Cortex of kidney (tissue), 1 donor: ENCODE measurements around the gene LRRTM4.

Experiments used
- DNase-seq: peaks from one replicate; lab custom pipeline; 2025; lab: John Stamatoyannopoulos, UW

The LRRTM4 gene

DNA sequence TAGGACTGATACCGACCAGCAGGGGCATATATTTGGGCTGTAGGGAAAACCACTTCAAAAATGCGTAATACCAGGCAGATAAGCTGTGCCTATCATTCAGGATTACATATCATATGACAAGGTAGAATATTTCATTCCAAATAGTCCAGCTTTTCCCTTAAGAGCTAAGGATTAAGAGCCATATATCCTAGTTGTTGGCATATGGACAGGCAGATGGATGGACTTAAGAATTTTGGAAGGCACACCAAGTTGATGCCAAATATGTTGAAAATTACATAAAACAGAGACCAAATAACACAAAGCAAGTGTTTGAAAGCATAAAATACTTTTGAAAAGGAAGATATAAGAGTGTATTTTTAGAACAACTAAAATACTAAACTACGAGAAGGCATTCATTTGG is 52.1 kb downstream of the LRRTM4 start:
- no peak for DNase-seq

DNA sequence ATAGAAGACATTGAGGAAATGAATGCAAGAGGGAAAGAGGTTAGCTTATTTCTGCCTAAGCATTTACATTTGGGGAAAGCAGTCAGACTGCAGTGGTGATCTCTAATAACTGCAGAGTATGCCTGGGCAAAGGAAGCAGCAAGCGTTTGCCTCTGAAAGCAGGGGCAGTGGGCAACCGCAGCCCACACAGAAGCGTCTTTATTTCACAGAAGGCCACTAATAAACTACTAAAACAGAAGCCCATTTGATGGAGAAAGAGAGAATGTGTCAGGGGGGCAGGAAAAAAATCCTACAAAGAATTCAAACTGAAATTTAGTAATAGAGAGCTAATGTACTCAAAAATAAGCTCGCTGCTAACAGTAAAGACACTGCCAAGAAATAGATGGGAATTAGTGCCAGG is 53.1 kb downstream of the LRRTM4 start:
- no peak for DNase-seq

DNA sequence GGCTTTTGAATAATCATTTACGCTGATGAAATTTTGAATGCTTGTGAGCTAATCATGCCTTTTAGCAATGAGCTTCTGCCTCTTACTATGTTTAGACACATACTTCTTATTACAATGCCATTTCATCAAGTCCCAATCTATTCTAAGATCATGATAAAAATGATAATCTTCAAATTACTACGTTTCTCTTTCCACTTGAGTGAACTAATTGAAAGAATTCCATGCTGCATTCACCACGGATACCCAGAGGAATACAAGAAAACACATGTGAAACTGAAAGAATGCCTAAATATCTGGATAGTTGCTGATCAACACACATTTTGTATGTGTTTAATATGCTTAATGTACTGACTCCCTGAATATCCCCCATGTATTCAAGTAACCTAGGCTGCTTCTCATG is 62.3 kb downstream of the LRRTM4 start:
- no peak for DNase-seq

GRCh38 chr2:77458216-77458615 is 64.0 kb downstream of the LRRTM4 start:
- no peak for DNase-seq

GRCh38 chr2:77457665-77458064 is 64.5 kb downstream of the LRRTM4 start:
- no peak for DNase-seq

DNA sequence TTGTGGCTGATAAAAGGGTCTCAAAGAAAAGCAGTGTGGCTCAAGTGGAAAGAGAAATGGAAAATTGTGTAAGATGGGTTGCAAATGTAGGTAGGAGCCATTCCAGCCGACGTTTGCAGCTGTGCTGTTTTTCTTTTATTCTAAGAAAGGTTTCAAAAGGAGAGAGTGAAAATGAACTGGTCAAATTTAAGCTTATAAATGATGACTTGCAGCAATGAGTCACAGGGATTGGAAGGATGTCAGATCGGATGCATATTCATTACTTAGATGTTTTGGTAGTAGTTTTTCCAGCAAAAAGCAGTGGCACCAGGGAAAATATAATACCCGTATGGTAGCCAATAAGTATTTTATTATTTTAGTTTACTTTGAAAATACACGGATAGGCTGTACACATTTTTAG is 79.1 kb downstream of the LRRTM4 start:
- DNase-seq: no peak

GRCh38 chr2:77434880-77435279 is 87.3 kb downstream of the LRRTM4 start:
- DNase-seq: no peak

GRCh38 chr2:77428946-77429345 is 93.2 kb downstream of the LRRTM4 start:
- no peak for DNase-seq

DNA sequence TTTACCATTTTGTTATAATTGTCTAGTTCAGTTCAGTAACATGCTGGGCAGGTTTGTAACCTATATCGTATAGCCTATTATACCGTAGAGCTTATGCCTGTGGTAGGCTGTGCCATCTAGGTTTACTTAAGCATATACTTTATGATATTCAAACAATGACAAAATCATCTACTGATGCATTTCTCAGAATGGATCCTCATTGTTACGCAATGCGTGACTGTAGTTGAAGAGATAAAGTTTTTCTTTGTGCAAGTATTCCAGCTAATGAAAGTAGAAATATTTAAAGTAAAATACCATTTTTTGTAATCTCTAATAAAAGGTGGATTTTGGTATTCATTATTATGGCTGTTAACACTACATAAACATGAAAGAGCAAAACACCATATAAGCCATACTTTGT is 100.2 kb downstream of the LRRTM4 start:
- DNase-seq: no peak

DNA sequence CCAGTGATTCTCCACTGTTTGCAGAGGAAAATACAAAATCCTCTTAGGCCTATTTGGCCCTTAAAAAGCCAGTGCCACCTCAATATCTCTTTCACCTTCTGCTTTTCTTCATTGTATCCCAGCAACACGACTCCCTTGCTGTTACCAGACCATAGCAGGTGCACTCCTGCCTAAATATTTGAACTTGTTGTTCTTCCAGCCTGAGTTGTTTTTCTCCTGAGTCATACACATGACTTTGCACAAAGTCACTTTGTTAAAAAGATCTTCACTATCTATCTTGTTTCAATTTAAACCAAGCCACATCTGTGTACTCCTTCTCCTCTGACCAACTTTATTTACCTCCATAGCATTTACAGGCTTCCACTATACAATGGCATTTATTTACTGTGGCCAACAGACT is 103.6 kb downstream of the LRRTM4 start:
- no peak for DNase-seq

DNA sequence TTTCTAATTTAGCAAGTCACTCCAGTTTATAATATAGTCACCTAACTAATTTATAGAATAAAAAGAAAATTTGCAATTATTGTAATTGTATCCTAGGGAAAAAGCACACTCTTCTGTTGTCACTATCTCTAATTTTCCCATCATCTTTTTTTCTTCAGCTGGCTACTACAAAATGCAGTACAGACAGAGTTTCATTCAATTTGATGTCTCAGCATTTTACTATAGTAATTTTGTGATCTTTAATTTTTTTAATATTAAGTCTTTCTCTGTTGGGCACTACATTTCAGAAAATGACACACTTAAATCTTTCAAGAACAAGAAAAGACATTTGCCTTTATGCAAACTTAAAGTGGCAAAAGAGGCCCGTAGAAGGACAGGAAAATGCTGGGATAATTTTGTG is 118.0 kb downstream of the LRRTM4 start:
- DNase-seq: no peak

- no peak for DNase-seq
Observed at GRCh38 chr2:77398970-77399600, 123.1 kb downstream of the LRRTM4 start.

DNA sequence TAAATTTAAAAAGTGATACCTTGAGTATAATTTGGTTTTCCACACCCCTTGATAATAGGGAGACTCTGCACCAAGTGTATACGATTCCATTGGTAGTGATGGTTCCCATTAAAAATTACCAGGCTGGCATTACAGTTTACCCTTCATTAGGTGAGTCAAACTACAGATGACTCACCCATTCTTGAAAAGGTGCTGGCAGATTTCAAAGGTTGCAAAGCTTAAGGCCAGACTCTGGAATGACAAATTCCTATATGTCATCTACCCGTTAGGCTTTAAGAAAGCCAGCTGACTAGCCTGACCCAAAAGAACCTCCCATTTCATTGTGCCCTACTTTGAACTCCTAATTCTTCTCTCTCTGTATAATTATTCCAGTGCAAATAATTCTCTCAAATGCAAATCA is 124.4 kb downstream of the LRRTM4 start:
- DNase-seq: no peak

DNA sequence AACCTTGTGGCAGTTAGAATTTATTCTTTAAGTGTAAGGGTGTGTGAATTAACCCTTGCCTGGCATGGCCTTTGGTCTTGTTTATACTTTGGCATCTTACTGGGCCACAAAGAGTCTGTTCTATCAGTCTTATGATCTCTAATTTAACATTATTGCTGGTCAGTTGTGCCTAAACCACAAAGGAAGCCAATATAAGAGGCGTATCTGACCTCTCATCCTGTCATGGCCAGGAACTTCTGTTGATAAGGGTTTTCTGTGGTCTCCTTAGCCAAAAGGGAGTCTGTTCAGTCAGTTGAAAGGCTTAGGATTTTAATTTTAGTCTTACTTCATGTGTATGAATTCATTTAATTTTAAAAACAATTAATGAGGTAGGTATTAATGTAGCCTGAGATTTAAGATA is 127.2 kb downstream of the LRRTM4 start:
- no peak for DNase-seq

GRCh38 chr2:77391119-77391518 is 131.1 kb downstream of the LRRTM4 start:
- no peak for DNase-seq

DNA sequence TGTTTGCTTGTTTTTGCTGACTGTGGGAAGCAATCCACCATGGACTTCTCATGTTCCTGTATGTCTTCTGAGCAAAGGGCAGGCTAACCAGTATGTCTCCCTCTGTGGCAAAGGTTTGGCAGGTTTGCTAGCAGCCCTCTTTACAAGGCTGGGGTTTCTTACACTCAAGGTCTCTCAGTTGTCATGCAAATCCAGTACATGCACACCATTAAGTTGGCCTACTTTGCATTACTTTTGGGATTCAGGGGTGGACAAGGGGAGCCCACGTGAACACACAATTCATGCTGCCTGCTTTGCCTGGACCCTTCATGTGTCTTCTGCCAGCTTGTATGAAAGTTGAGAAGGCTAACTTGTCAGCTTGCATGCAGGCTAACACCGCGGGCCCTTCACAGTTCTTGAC is 134.9 kb downstream of the LRRTM4 start:
- no peak for DNase-seq

DNA sequence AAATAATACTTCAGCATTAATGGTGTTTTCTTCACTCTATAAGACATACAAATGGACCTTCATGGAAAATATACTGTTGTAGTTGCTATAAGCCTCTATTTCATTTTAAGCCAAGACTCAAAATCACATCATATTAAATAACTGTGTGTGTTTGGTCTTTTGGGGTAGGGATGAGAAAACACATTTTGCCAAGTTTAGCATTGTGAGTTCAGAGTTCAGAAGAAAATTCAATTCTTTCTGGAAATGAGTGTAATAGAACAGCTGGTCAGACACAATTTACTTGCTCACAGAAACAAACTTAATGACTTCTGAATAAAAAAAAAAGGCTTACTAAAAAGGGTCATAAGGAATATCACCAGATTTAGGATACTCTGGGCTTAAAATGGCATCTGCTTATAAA is 149.5 kb downstream of the LRRTM4 start:
- DNase-seq: no peak

- DNase-seq: no peak
Observed at GRCh38 chr2:77370511-77370910, 151.7 kb downstream of the LRRTM4 start.

DNA sequence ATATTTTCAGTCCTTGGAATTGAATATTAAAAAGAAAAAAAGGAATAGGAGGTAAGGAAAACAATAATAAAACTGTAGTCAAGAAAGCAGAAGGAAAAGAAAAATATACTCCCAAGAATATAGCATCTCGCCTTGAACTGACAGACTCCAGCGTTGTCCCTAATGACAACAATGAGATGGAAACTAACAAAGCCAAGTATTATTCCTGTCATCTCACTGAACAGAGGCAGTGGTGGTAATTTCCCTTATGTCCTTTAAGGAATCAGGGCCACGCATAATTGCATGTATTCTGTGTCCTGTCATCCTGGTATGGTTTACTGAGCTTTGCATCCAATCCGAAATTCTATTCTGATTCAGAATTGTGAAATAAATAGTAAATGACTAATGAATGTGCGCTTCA is 158.9 kb downstream of the LRRTM4 start:
- DNase-seq: no peak

GRCh38 chr2:77348821-77349220 is 173.4 kb downstream of the LRRTM4 start:
- DNase-seq: no peak

DNA sequence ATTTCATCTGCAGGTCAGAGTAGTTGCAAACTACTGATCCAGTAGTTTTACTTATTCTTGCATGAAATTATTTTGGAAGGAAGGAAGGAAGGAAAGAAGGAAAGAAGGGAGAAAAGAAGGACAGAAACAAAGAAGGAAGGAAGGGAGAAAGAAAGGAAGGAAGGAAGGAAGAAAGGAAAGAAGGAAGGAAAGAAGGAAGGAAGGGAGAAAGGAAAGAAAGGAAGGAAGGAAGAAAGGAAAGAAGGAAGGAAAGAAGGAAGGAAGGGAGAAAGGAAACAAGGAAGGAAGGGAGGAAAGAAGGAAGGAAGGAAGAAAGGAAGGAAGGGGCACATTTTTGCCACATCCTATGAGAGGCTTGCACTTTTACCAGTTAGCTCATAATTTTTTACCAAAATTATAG is 186.2 kb downstream of the LRRTM4 start:
- DNase-seq: no peak

DNA sequence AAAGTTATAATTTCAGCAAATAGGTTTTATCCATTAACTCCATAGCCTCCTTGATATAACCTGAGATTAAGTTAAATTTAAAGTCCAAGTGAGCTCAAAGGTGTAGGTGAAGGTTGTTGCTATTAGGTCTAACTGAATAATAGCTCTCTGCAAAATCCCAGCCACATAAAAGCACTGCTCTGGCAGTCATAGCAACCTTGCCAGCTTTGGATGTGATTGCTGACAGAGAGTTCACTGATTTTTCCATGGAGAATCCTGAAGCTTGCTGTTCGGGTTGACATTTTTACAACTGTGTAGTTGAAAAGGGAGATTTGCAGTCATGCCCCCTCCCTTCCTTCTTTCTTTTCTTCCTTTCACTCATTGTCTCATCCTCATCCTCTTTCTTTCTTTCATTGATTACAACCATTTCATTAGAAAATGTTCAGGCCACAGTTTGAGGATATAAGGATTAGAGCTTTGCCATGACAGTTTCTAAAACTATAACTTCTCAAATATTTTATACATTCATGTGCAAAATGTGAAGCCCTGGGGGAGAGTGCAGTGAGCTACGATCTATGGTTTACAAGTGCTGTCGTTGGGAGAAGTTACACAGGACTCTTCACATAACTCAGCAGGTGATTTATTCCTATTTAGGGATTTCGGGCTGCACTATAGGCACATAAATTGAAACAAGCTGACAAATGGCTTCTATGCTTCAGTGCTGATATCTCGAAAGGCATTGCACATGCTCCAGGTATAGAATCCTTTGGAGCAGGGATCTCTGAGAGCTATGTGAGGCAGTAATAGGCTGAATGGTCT is 193.8 kb downstream of the LRRTM4 start:
- no peak for DNase-seq

DNA sequence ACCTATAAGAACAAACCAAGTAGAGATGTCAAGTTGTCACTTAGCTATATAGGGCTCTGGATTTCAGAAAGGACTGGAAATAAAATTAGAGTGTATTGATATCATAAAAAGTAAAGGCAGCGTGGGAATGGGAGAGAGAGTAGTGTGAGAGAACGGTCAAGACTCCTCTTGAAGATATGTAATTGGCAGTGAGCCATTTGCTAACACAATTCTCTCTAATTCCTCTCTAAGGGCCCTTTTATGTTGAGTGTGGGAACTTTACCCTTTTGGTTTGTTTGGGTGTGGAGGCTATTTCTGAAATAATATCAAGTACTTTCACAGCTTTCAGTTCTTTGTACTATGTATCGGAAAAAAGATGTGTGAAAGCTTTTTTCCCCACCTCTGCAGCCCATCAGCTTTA is 196.8 kb downstream of the LRRTM4 start:
- no peak for DNase-seq

GRCh38 chr2:77322431-77322830 is 199.7 kb downstream of the LRRTM4 start:
- DNase-seq: no peak
